GM18507 (cell line): ENCODE data around the gene SIT1.
"Not testable (repeated sequence)": the region's sequence is repeated elsewhere in the genome, so short reads cannot be mapped to it uniquely, and the experiment has no call there.

Source experiments
- DNase-seq: peaks from one replicate; pipeline ENCODE4 v3.0.0; 2011; ENCODE audit warnings: low read depth; ENCODE audit not compliant: insufficient read length; ENCODE audit errors: extremely low spot score
- FAIRE-seq: peaks from 2 replicates; lab custom pipeline; 2011; peaks lifted over from hg19 to GRCh38; lab: Jason Lieb, UNC

SIT1 gene

GRCh38 chr9:35641478-35641877 lies 9.3 kb downstream of the SIT1 start:
- not testable (repeated sequence) for DNase-seq, FAIRE-seq

DNA sequence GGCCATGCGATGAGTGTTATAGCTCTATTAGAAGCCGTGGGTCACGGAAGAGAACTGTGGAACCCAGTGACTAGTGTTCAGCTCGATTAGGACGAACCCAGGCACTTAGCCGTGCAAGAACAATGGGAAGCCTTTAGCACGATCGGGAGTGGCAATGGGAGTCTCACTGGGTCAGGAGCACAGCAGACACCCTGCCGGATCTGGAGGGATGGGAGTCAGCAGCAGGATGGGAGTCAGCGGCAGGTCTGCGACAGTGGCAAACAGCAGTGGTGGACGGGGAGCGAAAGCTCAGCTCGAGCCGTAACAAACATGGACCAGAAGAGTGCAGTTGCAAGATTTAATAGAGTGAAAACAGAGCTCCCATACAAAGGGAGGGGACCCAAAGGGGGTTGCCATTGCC lies 10.3 kb downstream of the SIT1 start:
- DNase-seq, FAIRE-seq: not testable (repeated sequence)

DNA sequence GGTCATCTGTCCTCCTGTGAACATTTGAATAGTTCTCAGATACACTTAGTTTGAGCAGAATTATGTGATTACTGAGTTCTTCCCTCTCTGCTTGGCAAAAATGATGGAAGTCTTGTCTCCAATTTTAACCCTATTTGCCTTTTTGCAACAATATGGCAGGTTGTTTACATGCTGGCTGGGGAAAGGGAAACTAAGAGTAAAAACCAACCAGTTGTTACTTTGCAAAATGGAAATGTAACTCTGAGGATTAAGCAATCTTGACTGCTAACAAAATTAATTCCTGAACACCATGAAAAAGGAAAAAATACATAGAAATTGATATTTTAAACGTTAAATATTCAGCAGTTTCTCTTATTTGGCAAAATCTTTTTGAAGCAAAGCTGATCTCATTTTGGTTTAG lies 11.1 kb downstream of the SIT1 start:
- no peak for FAIRE-seq
- DNase-seq = no peak

DNA sequence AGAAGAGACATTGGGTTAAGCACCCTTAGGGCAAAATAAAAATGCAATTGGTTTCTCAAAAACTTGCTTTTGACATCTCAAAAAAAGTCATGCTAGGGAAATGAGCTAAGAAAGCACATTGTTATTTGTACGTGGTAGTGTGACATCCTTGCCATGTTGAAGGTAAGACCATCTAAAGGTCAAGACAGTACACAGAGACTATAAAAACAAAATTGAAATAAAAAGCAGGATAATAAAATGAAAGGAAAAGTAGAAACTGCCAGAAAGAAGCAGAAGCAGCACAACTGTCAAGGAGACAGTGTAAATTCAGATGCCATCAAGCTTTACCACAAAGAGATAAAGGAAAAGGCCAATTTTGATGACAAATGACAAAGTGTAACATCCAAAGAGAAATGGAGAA lies 11.5 kb downstream of the SIT1 start:
- peak; percentile 80 for FAIRE-seq
- not testable (repeated sequence) for DNase-seq

GRCh38 chr9:35638751-35639150 lies 12.0 kb downstream of the SIT1 start:
- not testable (repeated sequence) for FAIRE-seq, DNase-seq

GRCh38 chr9:35637427-35637955 lies 13.2 kb downstream of the SIT1 start:
- DNase-seq, FAIRE-seq: not testable (repeated sequence)

DNA sequence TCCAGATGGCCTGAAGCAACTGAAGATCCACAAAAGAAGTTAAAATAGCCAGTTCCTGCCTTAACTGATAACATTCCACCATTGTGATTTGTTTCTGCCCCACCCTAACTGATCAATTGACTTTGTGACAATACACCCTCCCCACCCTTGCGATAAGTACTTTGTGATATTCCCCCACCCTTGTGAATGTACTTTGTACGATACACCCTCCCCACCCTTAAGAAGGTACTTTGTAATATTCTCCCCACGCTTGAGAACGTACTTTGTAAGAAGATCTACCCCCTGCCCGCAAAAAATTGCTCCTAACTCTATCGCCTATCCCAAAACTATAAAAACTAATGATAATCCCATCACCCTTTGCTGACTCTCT lies 13.9 kb downstream of the SIT1 start:
- DNase-seq, FAIRE-seq: not testable (repeated sequence)

DNA sequence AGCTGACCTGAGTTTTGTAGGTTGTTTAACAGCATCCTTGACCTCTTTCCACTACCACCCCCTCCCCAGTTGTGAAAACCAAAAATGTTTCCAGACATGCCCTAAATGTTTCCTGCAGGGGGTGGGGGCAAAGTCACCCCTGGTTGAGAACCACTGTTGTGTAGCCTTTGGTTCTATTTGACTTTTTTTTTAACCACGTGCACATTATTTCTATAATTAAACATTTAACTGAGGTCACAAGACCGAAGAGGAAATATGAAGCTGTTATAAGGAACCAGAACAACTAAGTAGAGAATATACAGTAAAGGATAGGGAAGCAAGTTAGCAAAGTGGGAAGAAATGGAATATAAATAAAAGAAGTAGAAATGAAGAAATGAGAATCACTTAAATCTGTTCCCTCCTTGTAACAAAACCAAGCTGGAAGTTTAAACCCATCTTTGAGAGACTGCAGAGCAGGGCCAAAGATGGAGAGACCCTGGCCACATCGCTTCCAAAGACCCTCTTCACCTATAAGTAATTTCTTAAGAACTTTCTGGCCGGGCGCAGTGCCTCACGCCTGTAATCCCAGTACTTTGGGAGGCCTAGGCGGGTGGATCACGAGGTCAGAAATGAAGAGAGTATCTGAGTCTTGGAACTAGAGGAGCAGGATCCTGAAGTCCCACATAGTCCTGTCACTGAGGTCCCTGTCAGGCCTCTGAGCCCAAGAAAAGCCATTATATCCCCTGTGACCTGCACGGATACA lies 14.4 kb downstream of the SIT1 start:
- FAIRE-seq (peak; percentile 63), DNase-seq (no peak)

- no peak for DNase-seq
- no peak for FAIRE-seq
These were observed 15.0 kb downstream of the SIT1 start for GRCh38 chr9:35635730-35636129.

GRCh38 chr9:35629597-35629996 lies 21.1 kb downstream of the SIT1 start:
- no peak for FAIRE-seq
- no peak for DNase-seq

DNA sequence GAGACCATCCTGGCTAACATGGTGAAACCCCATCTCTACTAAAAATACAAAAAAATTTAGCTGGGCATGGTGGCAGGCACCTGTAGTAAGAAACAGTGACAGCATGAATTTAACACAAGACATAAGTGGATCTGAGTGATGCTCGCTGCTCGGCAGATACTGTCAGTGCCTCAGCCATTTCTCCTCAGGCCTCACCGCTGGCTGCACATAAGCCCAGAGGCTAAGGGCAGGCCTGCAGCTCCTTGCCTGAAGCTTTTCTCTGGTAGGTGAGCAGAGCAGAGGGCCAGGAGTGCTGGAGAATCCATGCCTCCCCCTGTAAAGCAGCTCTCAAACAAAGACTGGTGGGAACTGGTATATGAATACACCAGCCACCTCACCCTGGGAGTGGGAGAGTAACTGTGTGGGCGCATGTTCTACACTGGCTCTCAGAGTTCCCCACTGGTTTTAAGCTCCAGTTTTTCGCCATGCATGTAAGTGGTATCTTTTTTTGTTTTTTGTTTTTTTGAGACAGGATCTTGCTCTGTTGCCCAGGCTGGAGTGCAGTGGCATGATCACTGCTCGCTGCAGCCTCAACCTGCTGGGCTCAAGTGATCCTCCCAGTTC lies 22.2 kb downstream of the SIT1 start:
- FAIRE-seq = no peak
- no peak for DNase-seq

GRCh38 chr9:35627575-35627974 lies 23.2 kb downstream of the SIT1 start:
- FAIRE-seq (no peak), DNase-seq (no peak)

DNA sequence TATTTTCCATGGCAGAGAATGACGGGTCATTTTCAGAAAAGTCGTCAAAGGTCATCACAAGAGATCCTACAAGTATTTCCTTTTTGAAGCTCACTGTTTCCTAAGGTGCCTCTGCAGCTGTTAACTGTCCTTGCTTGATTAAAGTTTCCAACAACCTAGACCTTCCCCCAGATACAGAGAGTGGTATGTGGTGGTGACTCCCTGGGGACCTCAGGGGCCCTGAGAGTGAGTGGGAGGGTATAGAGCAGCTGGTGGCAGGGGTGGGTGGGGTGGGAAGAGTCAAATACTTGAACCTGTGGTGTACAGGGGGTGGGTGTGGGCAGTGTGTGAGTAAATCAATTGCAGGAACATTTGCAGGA lies 31.0 kb downstream of the SIT1 start:
- DNase-seq (no peak), FAIRE-seq (no peak)

DNA sequence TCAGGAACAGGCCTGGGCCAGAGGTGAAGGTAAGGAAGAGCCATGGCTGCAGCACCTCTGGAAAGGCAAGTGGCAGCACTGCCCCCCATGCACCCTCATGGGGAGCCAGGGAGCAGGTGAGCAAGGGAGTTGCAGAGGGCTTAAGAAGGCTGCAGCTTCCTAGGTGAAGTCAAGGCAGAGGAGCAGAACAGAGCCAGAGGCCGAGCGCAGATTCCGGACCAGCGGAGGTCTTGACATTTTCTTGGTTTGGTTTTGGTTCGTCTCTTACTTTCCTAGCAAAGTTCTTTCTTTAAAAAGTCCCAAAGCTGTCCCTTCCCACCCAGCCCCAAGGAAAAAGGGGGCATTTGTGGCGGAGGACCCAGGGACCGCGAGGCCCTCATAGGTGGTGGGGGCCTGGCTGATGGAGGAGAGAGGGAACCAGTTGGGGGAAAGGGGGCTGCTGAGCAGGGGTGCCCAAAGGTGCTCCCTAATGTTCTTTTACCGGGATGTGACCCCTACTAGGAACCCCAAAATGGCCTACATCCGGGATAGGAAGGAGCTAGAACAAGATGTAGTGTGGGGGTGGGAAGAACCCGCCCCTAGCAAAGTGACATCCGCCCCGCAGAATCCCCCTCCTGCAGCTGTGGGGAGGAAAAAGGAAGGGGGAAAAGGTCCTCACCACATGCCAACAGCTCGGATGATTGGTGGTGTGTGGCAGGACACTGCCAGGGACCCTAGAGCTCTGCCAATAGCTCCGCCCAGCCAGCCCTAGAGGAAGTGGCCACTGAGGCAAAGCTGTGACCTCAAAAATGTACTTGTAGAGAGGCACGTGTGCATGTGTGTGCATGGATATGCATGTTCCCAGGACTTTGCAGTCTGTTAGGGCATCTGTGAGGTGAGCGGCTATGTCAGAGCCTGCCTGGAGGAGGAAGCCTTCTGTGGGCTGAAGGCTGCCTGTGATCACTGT lies 31.6 kb downstream of the SIT1 start:
- FAIRE-seq (peak; percentile 97), DNase-seq (no peak)

DNA sequence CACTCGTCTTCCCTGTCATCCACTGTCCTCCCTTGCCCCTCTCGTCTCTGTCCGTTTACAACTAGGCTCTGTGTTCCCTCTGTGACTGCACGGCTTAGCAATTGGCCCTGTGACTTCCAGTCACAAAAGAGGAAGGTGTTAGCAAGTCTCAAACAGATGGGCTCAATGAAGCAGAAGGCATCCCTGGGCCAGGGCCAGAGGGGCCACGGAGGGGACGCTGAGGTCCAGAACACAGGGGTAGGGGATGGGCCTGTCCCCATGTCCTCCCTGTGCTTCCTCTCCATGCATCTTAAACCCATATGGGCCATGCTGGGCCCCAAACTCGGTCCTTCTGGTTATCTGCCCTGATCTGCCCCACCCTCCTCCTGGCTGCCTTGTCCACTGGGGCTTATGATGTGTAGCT lies 32.4 kb downstream of the SIT1 start, which contains the start of gene CD72:
Gene CD72 (minus strand): TSS at position 89 of the 403 bp plus-strand sequence. CDS start 110 bp downstream, outside the sequence.
- no peak for DNase-seq
- FAIRE-seq = peak; percentile 91

DNA sequence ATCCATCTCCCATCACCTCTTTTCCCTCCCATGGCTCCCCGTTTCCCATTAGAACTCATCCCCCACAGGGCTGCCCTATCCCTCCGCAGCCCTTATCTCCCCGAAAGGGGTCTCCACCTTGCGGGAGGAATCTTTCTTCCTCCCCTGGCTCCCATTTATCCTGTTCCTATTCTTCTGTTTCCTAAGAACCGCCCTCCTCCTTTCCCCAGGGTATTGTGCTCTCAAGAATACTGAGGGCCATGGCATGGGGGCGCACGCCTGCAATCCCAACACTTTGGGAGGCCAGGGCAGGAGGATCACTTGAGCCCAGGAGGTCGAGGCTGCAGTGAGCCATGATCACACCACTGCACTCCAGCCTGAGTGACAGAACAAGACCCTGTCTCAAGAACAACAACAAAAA lies 33.2 kb downstream of the SIT1 start:
- FAIRE-seq (no peak), DNase-seq (no peak)

GRCh38 chr9:35616681-35617459 lies 33.9 kb downstream of the SIT1 start:
- peak; percentile 90 for FAIRE-seq
- DNase-seq = no peak

DNA sequence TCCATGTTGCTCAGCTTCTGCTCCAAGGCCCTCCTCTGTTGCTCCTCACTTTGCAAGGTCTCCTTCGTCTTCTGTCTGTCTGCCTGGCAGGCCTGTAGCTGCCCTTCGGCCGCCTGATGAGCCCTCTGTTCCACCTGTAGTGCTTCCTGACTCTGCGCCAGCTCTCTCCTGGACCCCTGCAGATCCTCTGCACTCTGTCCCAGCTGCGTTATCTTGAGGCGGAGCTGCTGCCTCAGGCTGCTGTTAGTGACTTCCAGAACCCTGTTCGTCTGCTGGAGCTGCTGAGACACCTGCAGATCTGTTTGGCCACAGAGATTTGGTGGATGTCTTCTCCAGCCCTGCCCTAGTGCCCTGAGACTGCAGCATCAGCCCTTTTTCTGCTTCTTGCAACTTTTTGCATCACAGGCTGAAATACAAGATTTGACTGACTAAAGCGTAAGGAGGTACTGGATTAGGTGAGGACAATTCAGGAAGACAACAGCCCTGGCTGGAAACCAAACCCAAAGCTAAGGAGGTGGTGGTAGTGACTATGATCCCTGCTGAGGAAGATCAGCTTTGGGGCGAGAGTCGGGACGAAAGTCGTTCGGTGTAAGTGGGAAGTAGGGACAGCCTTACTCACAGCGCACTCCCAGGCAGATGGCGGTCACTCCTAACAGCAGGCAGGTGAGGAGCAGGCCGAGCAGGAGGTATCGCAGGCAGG lies 34.6 kb downstream of the SIT1 start:
- DNase-seq (no peak), FAIRE-seq (no peak)

DNA sequence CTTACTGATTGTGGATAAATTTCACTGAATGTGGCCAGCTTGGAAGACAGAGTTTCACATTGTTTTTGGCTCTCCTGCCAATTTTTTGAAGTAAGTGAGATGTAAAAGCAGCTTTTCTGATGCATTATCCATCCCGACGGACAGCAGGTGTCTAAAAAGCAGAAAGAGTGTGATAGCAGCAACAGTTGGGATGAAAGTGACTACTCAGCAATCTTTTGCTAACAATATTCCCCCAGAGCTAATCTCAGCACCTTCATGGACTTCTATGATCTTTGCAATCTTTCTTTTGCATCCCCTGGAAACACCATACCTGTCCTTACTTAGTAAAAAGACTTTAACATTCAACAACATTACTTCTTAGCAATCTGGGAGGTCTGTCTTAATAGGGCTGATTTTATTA lies 37.9 kb downstream of the SIT1 start:
- no peak for FAIRE-seq

More for the DNA sequence above, 37.9 kb downstream of the SIT1 start:
- DNase-seq = no peak
